NCI-H2029 treated with DMSO at 0.1 percent for 48 hours (cell line): ENCODE measurements around the gene TRIM36.

Experiments used
- DNase-seq: peaks from one replicate; lab custom pipeline; 2025; lab: John Stamatoyannopoulos, UW

Gene TRIM36

DNA sequence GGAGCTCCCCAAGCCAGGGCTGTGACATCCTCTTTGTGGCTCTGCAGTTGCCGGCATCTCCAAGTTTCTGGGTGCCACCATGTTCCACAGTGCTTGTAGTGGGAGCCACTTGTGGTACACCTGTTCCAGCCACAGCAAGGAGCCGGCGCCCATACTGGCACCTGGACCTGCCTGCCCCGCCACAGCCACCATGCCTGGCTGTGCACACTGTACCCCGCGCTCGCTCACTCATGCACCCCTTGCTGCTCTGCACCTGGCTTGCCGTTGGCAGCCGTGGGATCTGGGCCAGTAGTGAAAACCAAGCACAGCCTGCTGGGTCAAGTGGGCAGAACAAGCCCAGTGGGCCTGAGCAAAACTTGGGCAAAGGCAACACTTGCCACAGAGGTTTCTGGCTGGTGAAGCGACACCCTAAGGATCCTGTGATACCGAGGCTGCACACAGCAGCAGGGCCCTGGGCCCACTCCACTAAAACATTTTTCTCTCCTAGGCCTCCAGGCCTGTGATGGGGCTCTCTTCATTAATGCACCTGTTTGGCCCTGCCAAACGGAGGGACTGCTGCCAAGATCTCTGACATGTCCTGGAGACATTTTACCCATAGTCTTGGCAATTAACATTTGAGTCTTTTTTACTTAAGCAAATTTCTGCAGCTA lies 2.8 kb downstream of the TRIM36 start:
- no peak for DNase-seq

DNA sequence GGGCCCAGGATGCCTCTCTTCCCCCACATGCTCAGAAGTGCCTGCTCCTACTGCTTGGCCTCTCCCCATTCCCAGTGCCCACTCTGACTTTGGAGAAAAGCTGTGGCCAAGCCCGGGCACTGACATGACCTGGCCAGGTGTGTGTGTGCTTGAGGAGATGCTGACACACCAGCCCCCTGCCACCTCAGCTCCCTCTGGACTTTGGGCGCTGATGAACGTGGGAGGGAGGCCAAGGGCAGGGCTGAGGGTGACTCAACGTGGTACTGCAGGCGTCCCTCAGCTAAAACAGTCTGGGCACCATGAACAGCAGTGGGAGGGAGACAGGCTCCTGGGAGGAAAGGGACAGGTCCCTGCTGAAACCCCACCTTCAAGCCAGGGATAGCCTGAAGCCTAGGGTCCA lies 3.9 kb downstream of the TRIM36 start:
- no peak for DNase-seq

- peak; percentile 84 for DNase-seq
Measured at GRCh38 chr5:115160975-115161475, 8.7 kb downstream of the TRIM36 start.

DNA sequence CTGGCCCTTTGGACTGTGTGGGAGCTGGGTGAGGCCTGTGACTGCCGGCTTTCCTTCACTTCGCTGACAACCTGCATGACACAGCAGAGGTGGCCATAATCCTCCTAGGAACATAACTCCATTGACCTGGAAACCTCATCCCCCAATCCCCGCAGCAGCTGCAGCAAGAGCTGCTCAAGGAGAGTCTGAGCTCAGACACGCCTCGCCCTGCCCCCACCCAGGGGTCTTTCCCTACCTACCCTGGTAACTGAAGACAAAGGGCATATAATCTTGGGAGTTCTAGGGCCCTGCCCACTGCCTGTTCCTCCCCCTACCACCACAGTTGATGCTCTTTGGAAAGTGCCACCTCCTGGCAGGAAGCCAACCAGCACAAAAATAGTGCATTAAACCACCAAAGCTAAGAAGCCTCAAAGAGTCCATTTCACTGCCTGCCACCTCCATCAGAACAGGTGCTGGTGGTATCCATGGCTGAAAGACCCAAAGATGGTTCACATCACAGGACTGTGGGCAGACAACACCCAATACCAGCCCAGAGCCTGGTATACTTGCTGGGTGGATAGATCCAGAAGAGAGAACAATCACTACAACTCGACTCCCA lies 18.4 kb downstream of the TRIM36 start:
- DNase-seq: no peak

DNA sequence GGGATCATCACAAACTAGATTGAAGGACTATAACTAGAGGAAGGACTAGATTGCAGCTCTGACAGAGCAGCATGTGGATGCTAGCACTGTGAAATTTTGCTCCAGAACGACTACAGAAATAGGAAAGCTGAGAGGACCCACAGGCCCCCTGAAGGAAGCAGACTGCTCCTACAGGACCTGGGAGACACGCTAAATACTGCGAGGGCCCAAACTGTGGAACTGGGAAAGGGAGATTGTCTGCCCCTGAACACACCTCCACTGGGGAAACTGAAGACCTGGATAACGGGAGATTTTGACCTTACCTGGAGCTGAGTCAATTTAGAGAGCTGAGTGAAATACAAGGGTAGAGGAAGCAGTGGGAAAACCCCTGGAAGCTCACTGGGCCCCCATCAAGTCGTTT lies 19.2 kb downstream of the TRIM36 start:
- no peak for DNase-seq

- DNase-seq: no peak
Measured at GRCh38 chr5:115147052-115147451, 22.7 kb downstream of the TRIM36 start.

DNA sequence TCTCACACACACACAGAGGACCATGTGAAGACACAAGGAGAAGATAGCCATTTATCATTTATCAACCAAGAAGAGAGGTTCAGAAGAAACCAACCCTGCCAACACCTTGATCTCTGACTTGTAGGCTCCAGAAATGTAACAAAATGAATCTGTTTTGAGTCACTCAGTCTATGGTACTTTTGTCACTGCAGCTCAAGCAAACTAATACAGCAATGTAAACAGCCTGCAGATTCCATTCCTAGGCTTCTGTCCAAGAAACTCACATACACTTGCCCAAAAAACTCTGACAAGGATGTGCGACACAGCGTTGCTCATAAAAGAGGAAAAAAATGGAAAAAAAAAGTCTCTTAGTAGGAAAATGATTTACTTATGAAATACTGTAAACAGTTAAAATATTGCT lies 33.4 kb downstream of the TRIM36 start:
- no peak for DNase-seq

GRCh38 chr5:115132465-115132864 lies 37.2 kb downstream of the TRIM36 start:
- DNase-seq: no peak

DNA sequence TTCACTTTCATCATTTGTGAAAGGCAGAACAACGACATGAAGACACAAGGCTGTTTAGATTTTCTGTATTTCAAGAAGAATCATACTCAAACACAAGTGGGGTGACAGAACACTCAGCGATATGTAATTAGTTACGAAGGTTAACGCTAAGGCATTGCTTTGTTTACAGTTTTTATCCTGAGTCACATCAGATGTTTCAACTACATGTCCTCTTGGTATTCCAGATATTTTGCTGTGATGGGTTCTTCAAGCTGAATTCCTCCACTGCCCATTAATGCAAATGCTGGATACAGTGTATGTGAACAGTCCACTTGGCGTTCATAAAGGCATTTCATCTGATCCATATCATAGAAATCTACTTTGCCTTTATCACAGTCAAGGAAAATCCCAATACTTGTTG lies 43.4 kb downstream of the TRIM36 start:
- no peak for DNase-seq

- DNase-seq: peak; percentile 33
Measured at GRCh38 chr5:115124741-115125140, 45.0 kb downstream of the TRIM36 start.

DNA sequence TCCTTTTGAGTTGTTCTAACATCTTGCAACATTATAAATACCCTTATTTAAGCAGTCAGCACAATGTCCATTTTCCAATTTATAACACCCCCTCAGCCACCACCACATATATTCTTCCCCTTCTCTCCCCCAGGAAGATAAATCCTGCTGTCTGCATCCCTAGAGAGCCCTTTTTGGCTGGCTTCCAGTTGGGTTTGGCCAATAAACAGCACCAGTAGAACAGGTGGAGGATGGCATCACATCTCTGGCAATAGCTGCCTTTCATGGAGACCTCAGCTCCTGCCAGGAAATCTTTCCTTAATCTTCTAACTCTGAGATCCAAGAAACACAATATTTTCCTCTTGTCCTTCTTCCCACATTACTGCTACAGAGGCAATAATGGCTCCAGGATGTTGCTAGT lies 53.7 kb downstream of the TRIM36 start:
- no peak for DNase-seq

DNA sequence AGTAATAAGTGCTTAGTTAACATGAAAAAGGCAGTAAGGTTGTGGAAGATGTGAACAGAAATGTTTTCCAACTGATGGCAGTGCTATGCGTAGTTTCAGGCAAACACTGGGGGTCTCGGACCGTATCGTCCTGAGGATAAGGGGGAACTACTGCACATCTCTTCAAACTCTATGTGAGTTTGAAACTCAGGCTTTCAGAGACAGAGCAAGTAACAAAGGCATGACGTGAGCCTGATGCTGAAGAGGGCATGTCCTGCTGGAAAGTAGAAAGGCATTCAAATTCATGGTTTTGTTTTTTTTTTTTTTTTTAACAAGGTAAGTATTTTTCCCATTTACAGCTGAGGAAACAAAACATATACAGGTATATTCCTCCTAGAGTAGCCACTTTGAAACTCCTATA lies 59.9 kb downstream of the TRIM36 start:
- no peak for DNase-seq

- DNase-seq: no peak
Measured at GRCh38 chr5:115109356-115109755, 60.4 kb downstream of the TRIM36 start.

GRCh38 chr5:115100319-115100955 lies 69.3 kb downstream of the TRIM36 start:
- no peak for DNase-seq

DNA sequence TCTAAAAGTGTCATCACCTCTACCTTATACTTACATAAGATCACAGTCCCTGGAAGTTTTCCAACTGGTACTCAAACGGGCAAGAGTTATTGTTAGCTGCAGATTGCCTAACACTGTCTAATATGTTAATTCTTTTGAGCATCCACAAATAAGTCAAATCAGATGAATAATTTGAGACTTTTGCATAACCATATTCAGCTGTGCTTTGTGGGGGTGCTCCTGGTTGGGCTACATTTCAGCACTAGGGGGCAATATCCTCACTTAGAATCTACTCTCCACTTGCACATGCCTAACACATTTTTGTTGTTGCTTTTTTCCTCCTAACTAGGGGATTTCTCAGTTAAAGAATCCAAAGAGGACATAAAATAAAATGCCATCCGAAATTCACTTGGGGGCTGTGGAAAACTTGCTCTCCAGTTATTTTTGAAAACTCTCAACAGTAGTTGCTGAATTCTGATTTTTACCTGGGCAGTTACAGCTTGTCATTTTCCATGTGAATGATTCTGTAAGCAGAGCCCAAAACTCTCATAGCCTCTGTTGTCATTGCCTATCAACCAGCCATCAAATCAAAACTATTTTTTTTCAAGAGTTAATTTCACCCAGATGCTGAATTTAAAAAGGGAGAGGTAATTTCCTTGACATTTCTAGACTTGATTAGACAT lies 71.5 kb downstream of the TRIM36 start:
- DNase-seq: peak; percentile 52

DNA sequence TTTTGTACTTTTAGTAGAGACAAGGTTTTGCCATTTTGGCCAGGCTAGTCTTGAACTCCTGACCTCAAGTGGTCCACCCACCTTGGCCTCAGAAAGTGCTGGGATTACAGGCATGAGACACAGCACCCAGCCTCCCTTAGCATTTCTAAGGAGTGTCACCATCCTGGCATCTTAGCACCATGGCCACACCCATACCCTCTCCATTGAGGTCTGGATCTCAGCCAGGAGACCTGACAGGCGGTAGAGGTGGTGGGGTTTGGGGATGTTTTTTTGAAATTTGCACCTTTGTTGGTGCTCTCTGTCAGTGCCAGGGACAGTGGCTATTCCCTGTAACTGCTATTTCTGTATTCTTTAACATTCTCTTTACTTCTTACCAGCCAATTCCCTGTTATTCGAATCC lies 72.5 kb downstream of the TRIM36 start:
- no peak for DNase-seq

- no peak for DNase-seq
Measured at GRCh38 chr5:115096034-115096769, 73.5 kb downstream of the TRIM36 start.

- DNase-seq: no peak
Measured at GRCh38 chr5:115087951-115088350, 81.8 kb downstream of the TRIM36 start.

DNA sequence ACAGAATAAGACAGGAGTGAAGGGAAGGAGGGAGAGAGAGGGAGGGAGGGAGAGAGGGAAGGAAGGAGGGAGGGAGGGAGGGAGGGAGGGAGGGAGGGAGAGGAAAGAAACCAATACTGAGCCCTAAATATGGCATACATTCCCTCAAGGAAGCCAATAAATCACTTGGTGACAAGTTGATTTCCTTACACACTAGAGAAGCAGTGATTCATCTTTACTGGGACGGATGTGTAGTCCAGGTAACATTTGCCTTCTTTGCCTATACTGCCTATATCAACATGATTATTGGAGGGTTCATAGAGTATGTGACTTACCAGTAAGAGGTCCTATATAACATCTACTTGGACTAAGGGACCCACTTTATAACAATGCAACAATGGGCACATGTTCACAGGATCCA lies 83.2 kb downstream of the TRIM36 start:
- DNase-seq: no peak

- no peak for DNase-seq
Measured at GRCh38 chr5:115084246-115084793, 85.4 kb downstream of the TRIM36 start.

- DNase-seq: no peak
Measured at GRCh38 chr5:115079924-115080623, 89.6 kb downstream of the TRIM36 start.
